ENCODE data around the gene USP6NL. TPM values are rescaled to one million over a fixed set of nuclear protein-coding genes. Genes with fewer than 3 reads are reported as not detected.

USP6NL gene
- total and polyA plus RNA-seq, 5 donors from 2014 or later = 0.46 to 2.8 (median 1.7) TPM

DNA sequence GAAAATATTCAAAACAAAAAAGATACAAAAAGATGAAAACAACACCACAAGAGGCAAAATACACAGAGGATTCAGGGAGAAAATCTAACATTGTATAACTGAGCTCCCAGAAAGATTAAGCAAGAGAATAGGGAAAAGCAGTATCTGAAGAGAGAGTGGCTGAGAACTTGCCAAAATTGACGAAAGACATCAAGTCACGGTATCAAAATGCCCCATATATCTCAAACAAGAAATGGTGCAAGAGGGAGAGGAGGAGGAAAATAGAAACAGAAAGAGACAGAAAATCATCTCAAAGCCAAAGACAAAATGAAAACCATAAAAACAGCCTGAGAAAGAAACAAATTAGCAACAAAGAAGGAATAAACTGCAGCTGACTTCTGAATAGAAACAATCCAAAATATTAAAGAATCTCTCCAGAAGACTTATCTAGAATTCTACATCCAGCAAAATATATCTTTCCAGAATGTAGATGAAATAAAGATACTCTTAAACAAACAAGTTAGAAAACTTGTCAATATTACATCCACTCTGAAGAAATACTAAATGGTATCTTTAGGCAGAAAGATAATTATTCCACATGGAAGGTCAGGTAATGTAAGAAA lies 5.5 kb downstream of the USP6NL start:
- Histone ChIP-seq H3K27ac (ENCODE audit: insufficient read depth, low read length, poor library complexity, severe bottlenecking) (no peak overlapping the region), H3K36me3 (ENCODE audit: control insufficient read depth, insufficient read depth, low read length) (no peaks in the 10 kb centered on the region), H3K4me1 (ENCODE audit: control insufficient read depth, insufficient read depth, low read length, poor library complexity, severe bottlenecking) (peaks cover 11% of the 10 kb centered on the region), H3K9me3 (ENCODE audit: control insufficient read depth in 2 of 2, low read length in 2 of 2) (no peaks in the 10 kb centered on the region), H3K4me3 (ENCODE audit: low read depth, low read length) (no peak overlapping the region), H3K27me3 (ENCODE audit: control insufficient read depth, insufficient read depth, low read length) (peaks cover 11% of the 10 kb centered on the region)
- DNase-seq (no peak), ATAC-seq (ENCODE audit: low read depth in 2 of 2) (no peak)
- no peaks in the 10 kb centered on the region for H3K36me3 Mint-ChIP-seq
- H3K4me3 Mint-ChIP-seq = peak overlapping the region in 2 of 4 donors; percentile 44 to 77
- H3K9me3 Mint-ChIP-seq = no peaks in the 10 kb centered on the region
- H3K4me1 Mint-ChIP-seq = peaks cover 0 to 33% (median 22%) of the 10 kb centered on the region in 4 donors
- peaks cover 48% of the 10 kb centered on the region for H3K27me3 Mint-ChIP-seq
- H3K27ac Mint-ChIP-seq = peak overlapping the region in 1 of 3 donors; percentile 60

DNA sequence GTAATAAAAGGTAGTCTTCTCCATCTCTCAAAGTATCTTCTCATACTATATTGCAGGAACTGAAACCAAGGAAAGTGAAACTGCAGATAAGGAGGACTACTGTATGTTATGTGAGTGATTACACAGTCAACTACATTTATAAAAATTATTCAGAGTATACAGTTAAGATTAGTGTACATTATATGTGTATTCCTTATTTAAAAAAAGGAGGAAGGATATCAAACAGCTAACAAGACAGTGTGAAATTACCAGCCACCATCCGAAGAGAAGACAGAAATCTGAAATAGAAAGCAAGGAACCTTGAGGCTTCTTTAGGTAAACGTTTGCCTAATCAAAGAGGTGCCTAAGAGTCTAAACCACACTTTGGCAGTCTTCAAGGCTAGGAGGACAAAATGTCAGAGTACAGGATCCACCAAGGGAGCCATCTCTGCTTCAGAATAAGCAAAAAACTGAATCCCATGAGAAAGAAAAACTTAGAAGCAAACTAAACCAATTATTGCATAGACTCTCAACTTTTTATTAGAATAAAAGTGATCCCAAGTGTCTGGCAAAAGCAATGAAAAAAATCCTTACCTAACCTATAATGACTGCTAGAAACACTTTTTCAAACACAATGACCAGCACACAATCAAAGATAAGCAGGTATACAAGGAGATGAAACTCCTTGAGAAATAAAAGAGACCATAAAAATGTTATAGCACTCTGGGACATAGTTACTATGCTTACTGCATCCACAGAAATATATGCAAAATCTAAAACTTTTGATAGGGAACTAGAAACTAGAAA lies 6.4 kb downstream of the USP6NL start:
- Mint-ChIP-seq H3K9me3 (no peaks in the 10 kb centered on the region), H3K36me3 (no peaks in the 10 kb centered on the region), H3K27me3 (peaks cover 40% of the 10 kb centered on the region), H3K4me1 (peaks cover 0 to 33% (median 18%) of the 10 kb centered on the region in 4 donors), H3K27ac (no peak overlapping the region), H3K4me3 (peak overlapping the region in 3 of 4 donors; percentile 21 to 77 (median 49))
- peak in 1 of 3 donors; percentile 17 for DNase-seq
- Histone ChIP-seq H3K36me3 (ENCODE audit: control insufficient read depth, insufficient read depth, low read length) (no peaks in the 10 kb centered on the region), H3K4me3 (ENCODE audit: low read depth, low read length) (peak overlapping the region; percentile 27), H3K27ac (ENCODE audit: insufficient read depth, low read length, poor library complexity, severe bottlenecking) (no peak overlapping the region), H3K9me3 (ENCODE audit: control insufficient read depth in 2 of 2, low read length in 2 of 2) (no peaks in the 10 kb centered on the region), H3K27me3 (ENCODE audit: control insufficient read depth, insufficient read depth, low read length) (peaks cover 11% of the 10 kb centered on the region), H3K4me1 (ENCODE audit: control insufficient read depth, insufficient read depth, low read length, poor library complexity, severe bottlenecking) (peaks cover 5% of the 10 kb centered on the region)
- ATAC-seq (ENCODE audit: low read depth in 2 of 2) = peak; percentile 40 to 47

DNA sequence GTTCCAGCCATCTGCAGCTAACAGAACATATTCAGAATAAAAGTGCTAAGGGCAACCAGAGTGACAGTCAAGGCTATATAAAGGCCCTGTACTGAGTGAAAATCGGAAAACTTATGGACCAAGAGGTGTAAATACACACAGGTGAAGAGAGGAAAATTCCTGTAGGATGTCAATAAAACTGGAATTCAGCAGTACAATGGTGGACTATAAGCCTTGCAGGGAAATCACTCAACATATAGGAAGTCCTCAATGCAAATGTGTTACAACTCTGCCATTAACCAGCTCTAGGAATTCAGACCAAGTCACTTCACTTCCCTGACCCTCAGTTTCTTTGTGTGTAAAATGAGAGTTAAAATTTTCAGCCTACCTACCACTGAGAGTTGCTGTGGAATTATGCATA lies 7.7 kb downstream of the USP6NL start:
- no peak for ATAC-seq (ENCODE audit: low read depth in 2 of 2)
- Histone ChIP-seq H3K27me3 (ENCODE audit: control insufficient read depth, insufficient read depth, low read length) (peaks cover 4% of the 10 kb centered on the region), H3K36me3 (ENCODE audit: control insufficient read depth, insufficient read depth, low read length) (no peaks in the 10 kb centered on the region), H3K27ac (ENCODE audit: insufficient read depth, low read length, poor library complexity, severe bottlenecking) (no peak overlapping the region), H3K9me3 (ENCODE audit: control insufficient read depth in 2 of 2, low read length in 2 of 2) (no peaks in the 10 kb centered on the region), H3K4me3 (ENCODE audit: low read depth, low read length) (no peak overlapping the region), H3K4me1 (ENCODE audit: control insufficient read depth, insufficient read depth, low read length, poor library complexity, severe bottlenecking) (peaks cover 5% of the 10 kb centered on the region)
- H3K9me3 Mint-ChIP-seq = no peaks in the 10 kb centered on the region
- peaks cover 0 to 29% (median 16%) of the 10 kb centered on the region in 4 donors for H3K4me1 Mint-ChIP-seq
- no peak for DNase-seq
- H3K36me3 Mint-ChIP-seq = no peaks in the 10 kb centered on the region
- no peak overlapping the region for H3K4me3 Mint-ChIP-seq
- no peak overlapping the region for H3K27ac Mint-ChIP-seq
- H3K27me3 Mint-ChIP-seq = peaks cover 29% of the 10 kb centered on the region

DNA sequence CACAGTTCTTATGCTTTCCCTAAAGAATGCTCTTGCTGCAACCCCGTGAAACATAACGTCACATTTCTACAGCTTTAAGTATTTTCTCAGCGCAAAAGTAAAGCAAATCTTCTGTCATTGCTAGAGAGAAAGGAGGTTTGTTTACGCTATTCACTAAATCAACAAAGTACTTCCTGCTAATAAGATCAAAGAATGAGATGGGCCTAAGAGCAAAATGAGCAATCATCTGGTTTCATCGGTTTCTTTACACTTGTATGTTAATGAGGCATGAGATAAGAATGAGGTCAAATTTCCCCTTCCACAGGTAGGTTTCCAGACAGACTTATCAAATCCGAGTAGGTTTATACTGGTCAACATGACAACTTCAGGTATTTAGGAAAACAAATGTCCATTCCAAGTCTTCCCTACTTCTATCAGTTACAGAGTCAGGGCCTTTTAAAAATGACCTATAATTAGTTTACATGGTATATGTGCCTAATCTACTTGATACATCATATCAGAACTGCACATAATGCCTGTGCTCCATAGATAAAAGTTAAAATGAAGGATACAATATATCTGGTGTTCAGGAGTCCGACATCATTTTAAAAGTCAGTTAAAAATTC lies 8.4 kb downstream of the USP6NL start:
- H3K36me3 Mint-ChIP-seq = no peaks in the 10 kb centered on the region
- no peak for ATAC-seq (ENCODE audit: low read depth in 2 of 2)
- Histone ChIP-seq H3K27ac (ENCODE audit: insufficient read depth, low read length, poor library complexity, severe bottlenecking) (no peak overlapping the region), H3K4me1 (ENCODE audit: control insufficient read depth, insufficient read depth, low read length, poor library complexity, severe bottlenecking) (peaks cover 5% of the 10 kb centered on the region), H3K4me3 (ENCODE audit: low read depth, low read length) (no peak overlapping the region), H3K9me3 (ENCODE audit: control insufficient read depth in 2 of 2, low read length in 2 of 2) (no peaks in the 10 kb centered on the region), H3K36me3 (ENCODE audit: control insufficient read depth, insufficient read depth, low read length) (no peaks in the 10 kb centered on the region), H3K27me3 (ENCODE audit: control insufficient read depth, insufficient read depth, low read length) (no peaks in the 10 kb centered on the region)
- peaks cover 22% of the 10 kb centered on the region for H3K27me3 Mint-ChIP-seq
- H3K9me3 Mint-ChIP-seq = no peaks in the 10 kb centered on the region
- peaks cover 0 to 21% (median 14%) of the 10 kb centered on the region in 4 donors for H3K4me1 Mint-ChIP-seq
- no peak overlapping the region for H3K4me3 Mint-ChIP-seq
- DNase-seq = peak in 1 of 3 donors; percentile 23
- no peak overlapping the region for H3K27ac Mint-ChIP-seq

DNA sequence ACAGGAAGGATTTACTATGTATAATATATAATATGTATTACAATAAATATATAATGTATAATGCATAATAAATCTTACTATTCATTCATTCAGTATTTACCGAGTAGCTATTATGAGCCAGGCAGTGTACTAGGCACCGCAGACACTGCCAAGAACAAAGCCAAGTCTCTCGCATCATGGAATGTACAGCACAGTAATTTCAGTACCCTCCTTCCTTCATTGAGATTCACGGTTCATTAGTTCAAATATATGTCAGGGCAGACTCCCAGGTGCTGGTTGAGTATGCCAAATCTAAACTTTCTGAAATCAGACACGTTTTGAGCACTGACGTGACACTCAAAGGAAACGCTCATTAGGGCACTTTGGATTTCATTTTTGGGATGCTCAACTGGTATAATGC lies 9.1 kb downstream of the USP6NL start:
- no peaks in the 10 kb centered on the region for H3K36me3 Mint-ChIP-seq
- peaks cover 0 to 21% (median 13%) of the 10 kb centered on the region in 4 donors for H3K4me1 Mint-ChIP-seq
- Histone ChIP-seq H3K4me1 (ENCODE audit: control insufficient read depth, insufficient read depth, low read length, poor library complexity, severe bottlenecking) (peaks cover 5% of the 10 kb centered on the region), H3K9me3 (ENCODE audit: control insufficient read depth in 2 of 2, low read length in 2 of 2) (no peaks in the 10 kb centered on the region), H3K27me3 (ENCODE audit: control insufficient read depth, insufficient read depth, low read length) (no peaks in the 10 kb centered on the region), H3K4me3 (ENCODE audit: low read depth, low read length) (no peak overlapping the region), H3K36me3 (ENCODE audit: control insufficient read depth, insufficient read depth, low read length) (no peaks in the 10 kb centered on the region), H3K27ac (ENCODE audit: insufficient read depth, low read length, poor library complexity, severe bottlenecking) (no peak overlapping the region)
- H3K4me3 Mint-ChIP-seq = no peak overlapping the region
- ATAC-seq (ENCODE audit: low read depth in 2 of 2) = no peak
- DNase-seq = no peak
- H3K27ac Mint-ChIP-seq = no peak overlapping the region
- H3K9me3 Mint-ChIP-seq = no peaks in the 10 kb centered on the region
- H3K27me3 Mint-ChIP-seq = peaks cover 20% of the 10 kb centered on the region

DNA sequence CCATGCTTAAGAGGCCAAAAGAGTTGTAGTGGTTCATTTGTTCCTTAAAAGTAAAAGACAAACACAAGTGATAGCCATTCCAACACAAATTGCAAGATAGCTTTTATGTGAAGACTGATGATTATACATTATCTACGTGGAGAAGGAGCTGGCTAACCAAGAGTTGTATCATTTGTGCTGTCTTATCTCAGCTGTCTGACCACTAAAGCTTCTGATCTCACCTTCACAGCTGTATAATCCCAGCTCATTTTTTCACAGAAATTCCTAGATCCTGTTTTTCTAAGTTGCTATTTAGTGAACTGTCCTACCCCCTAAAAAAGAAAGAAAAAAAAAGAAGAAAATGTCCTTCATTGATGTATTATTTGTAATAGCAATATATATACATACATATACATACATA lies 9.8 kb downstream of the USP6NL start:
- H3K36me3 Mint-ChIP-seq = peaks cover 4% of the 10 kb centered on the region
- H3K4me1 Mint-ChIP-seq = peaks cover 0 to 21% (median 13%) of the 10 kb centered on the region in 4 donors
- no peak overlapping the region for H3K4me3 Mint-ChIP-seq
- no peaks in the 10 kb centered on the region for H3K9me3 ChIP-seq (ENCODE audit: control insufficient read depth in 2 of 2, low read length in 2 of 2)
- peaks cover 20% of the 10 kb centered on the region for H3K27me3 Mint-ChIP-seq
- H3K4me1 ChIP-seq (ENCODE audit: control insufficient read depth, insufficient read depth, low read length, poor library complexity, severe bottlenecking) = peaks cover 5% of the 10 kb centered on the region
- no peak for ATAC-seq (ENCODE audit: low read depth in 2 of 2)
- H3K27ac Mint-ChIP-seq = no peak overlapping the region
- H3K27me3 ChIP-seq (ENCODE audit: control insufficient read depth, insufficient read depth, low read length) = no peaks in the 10 kb centered on the region
- no peak overlapping the region for H3K4me3 ChIP-seq (ENCODE audit: low read depth, low read length)
- no peak overlapping the region for H3K27ac ChIP-seq (ENCODE audit: insufficient read depth, low read length, poor library complexity, severe bottlenecking)
- H3K36me3 ChIP-seq (ENCODE audit: control insufficient read depth, insufficient read depth, low read length) = no peaks in the 10 kb centered on the region
- DNase-seq = no peak
- no peaks in the 10 kb centered on the region for H3K9me3 Mint-ChIP-seq

DNA sequence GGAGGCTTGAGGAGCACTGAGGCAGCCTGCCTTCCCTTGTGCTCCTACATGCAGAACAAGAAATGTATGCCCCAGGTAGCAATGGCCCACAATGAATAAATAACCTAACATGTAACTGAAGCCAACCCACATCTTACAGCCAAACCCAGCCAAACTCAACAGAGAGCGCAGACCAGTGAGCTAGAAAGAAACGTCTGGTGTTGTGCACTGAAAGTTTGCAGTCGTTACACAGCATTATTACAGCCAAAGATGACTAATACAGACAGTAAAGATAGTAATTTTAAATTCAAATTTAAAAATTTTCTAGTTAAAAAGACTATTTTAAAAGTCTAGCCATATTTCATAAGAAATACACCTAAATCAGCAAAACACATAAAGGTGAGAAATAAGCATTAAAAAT lies 11.2 kb downstream of the USP6NL start:
- no peak overlapping the region for H3K4me3 ChIP-seq (ENCODE audit: low read depth, low read length)
- H3K9me3 ChIP-seq (ENCODE audit: control insufficient read depth in 2 of 2, low read length in 2 of 2) = no peaks in the 10 kb centered on the region
- Mint-ChIP-seq H3K27ac (no peak overlapping the region), H3K27me3 (peaks cover 12% of the 10 kb centered on the region), H3K36me3 (peaks cover 6% of the 10 kb centered on the region), H3K9me3 (no peaks in the 10 kb centered on the region), H3K4me3 (no peak overlapping the region), H3K4me1 (peaks cover 0 to 23% (median 11%) of the 10 kb centered on the region in 4 donors)
- ATAC-seq (ENCODE audit: low read depth in 2 of 2) = no peak
- H3K36me3 ChIP-seq (ENCODE audit: control insufficient read depth, insufficient read depth, low read length) = no peaks in the 10 kb centered on the region
- no peak overlapping the region for H3K27ac ChIP-seq (ENCODE audit: insufficient read depth, low read length, poor library complexity, severe bottlenecking)
- DNase-seq = no peak
- peaks cover 5% of the 10 kb centered on the region for H3K4me1 ChIP-seq (ENCODE audit: control insufficient read depth, insufficient read depth, low read length, poor library complexity, severe bottlenecking)
- no peaks in the 10 kb centered on the region for H3K27me3 ChIP-seq (ENCODE audit: control insufficient read depth, insufficient read depth, low read length)

Data from CD4-positive, CD25-positive, alpha-beta regulatory T cell (primary cell).